ENCODE data around the gene HRH2.

GRCh38 chr5:175616083-175616482 lies 41.8 kb upstream of the HRH2 start:
- TF ChIP-seq CTCF (optimal IDR thresholded peaks at IDR 0.05 in 1 of 3, IDR thresholded peaks at IDR 0.05 in 1 of 3, conservative IDR thresholded peaks at IDR 0.05 in 1 of 3; ENCODE audit: extremely low read depth in 1 of 3, insufficient read depth in 2 of 3, low read length in 3 of 3) (no peak), EZH2 (IDR thresholded peaks at IDR 0.05; ENCODE audit: low read length) (no peak)
